D341Med (cell line): ENCODE measurements around the gene BTG3.

Experiments used
- DNase-seq: peaks from one replicate; pipeline ENCODE4 v3.0.0; 2012; ENCODE audit warnings: low spot score

Gene BTG3, protein sequence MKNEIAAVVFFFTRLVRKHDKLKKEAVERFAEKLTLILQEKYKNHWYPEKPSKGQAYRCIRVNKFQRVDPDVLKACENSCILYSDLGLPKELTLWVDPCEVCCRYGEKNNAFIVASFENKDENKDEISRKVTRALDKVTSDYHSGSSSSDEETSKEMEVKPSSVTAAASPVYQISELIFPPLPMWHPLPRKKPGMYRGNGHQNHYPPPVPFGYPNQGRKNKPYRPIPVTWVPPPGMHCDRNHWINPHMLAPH

DNA sequence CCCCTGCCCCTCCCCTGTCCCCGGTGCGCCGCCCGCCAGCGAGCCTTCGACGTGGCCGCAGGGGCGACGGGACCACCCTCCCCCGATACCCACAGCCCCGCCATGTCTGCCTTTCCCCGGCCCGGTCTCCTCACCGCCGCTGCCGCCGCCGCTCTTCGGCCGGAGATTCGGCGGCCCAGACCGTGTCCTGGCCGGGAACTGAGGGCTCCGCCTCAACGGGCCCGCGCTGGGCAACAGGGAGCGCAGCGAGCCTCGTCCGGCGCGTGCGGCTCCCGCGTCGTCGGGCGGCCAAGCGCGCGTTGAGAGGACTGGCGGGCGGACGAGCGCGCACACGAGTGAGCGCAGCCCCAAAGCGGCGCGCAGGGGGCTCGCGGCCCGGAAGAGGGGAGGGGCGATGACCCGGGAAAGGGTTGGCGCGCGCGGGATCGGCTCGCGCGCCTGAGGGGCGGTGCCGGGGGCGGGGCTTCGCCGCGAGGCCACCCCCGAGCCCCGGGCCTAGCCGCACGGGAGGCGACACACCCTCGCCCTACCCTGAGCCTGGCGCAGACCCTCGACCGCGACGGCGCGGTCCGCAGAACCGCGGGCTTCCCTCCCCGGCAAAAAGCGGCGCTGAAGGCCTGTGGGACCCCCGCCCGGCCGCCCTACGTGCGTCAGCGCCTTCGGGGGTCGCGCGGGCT lies at the start of gene BTG3:
TSS of gene BTG3 (minus strand) at position 337 of the 677 bp plus-strand sequence. CDS start 3,757 bp downstream, outside the sequence.
- peak; percentile 97 for DNase-seq

DNA sequence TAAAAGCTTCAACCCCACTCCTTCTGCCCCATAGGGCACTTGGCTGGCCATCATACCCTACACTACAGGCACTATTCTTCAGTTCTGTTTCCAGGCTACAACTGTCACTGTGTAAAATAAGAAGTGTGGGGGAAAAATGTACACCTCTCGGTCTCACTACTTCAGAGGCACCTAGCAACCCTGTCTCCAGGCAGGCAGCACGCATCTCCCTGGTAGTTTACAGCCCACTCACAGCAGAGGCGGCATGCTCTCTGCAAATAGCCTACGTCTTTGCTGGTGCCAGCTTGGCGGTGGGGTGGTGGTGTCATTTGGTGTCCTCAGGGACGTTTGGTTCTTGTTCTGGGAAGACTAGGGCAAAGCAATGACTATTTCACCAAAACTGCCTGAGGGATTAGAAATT lies 48.2 kb upstream of the BTG3 start:
- DNase-seq: no peak

DNA sequence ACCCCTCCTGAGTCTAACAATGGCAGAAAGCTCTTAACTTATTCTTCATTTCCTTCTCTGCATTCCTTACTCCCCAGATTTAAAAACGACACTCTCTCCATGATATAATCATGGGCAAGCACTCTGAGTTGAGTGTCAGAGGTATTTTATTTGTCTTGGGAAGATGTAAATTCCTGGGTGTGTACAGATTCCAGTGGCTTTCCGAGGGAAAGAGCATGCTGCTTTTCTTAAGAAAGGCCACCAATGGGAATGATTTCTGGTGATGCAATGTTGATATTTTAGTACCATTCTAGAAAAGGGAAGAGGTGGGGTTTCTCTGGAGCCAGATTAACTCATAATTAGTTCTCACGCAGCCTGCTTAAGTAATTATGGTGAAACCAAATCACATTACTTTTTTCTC lies 47.8 kb upstream of the BTG3 start:
- no peak for DNase-seq

DNA sequence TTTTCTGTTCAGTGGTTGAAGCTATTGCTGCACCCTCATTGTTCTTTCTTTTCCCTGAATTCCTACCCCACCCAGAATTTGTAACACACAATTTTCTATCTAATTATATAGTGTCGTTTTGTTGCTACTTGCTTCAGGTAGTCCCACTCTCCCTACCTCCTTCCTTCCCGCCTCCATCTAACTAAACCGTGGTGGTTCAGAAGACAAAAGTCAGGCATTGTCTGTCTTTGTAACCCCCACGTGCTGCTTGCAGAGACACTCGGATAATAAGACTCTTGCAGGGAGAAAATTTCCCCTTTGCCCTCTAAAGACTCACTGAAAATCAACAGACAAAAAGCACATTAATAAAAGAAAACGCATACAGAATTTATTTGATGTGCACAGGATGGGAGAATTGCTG lies 46.2 kb upstream of the BTG3 start:
- DNase-seq: no peak

DNA sequence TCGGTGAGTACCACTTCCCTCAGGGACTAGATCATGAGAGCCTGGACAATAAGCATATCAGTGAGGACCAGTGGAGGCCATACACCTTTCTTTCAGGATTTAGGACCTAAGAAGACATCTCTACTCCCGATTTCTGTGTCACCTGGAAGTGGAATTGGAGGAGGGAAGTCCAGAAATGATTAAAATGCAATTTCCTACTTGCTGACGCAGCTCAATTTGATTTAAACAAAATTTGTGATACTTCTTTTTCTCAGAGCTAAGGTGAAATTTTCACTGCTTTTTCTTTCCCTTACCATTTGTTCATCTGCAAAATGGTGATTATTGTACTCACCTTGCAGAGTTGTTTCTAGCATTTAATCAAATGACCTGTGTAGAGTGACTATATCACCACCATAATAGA lies 38.8 kb upstream of the BTG3 start:
- DNase-seq: no peak

DNA sequence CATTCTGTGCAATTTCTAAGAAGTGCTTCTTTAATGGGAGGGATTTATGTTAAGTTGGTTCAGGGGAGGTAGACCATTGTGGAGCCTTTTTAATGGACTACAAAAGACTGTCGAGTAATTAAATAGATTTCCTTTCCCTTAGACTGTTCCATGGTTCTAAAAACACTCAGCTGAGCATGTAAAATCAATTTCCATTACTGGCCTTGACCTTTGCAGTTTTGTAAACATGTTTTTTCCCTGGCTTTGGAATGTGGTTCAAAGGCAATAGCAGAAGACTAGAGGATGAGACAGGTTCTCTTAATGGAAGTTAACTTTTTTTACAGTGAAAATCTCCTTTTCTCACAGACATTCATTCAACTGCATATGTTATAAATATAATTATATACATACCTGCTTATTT lies 37.6 kb upstream of the BTG3 start:
- DNase-seq: no peak

DNA sequence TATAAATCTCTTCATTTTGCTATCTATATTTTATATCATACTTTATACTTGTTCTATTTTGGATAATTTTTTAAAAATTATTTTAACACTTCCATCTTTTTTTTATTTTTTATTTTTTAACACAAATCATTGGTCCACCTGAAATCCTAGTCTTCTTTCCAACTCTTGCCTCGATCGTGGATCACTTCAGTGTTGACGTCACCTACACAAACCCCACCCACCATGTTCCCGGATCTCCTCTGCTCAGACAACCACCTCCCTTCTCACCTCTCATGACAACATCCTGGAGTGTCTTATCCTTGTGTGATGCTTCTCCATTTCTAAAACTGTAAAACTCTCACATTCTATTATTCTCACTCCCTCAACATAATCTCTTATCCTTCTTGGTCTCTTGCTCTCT lies 34.1 kb upstream of the BTG3 start:
- no peak for DNase-seq

DNA sequence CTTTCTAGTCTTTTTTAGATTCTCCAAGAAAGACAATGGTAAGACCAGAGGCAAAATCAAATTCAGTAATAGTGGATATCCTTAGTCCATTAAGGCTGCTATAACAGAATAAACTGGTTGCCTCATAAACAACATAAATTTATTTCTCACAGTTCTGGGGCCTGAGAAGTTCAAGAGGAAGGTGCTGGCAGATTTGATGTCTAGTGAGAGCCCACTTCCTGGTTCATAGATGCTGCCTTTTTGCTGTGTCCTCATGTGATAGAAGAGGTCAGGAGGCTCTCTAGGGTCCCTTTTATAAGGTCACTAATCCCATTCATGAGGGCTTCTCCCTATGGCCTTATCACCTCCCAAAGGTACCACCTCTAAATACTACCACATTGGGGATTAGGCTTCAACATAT lies 31.5 kb upstream of the BTG3 start:
- DNase-seq: no peak

DNA sequence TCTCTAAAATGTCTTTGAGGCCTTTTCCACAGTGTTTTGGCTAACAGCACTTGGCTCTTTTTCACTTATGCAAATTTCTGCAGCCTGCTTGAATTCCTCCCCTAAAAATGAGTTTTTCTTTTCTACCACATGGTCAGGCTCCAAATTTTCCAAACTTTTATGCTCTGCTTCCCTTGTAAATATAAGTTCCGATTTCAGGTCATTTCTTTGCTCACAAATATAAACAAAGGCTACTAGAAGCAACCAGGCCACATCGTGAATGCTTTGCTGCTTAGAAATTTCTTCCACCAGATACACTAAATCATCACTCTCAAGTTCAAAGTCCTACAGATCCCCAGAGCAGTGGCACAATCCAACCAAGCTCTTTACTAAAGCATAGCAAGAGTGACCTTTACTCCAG lies 28.1 kb upstream of the BTG3 start:
- no peak for DNase-seq

DNA sequence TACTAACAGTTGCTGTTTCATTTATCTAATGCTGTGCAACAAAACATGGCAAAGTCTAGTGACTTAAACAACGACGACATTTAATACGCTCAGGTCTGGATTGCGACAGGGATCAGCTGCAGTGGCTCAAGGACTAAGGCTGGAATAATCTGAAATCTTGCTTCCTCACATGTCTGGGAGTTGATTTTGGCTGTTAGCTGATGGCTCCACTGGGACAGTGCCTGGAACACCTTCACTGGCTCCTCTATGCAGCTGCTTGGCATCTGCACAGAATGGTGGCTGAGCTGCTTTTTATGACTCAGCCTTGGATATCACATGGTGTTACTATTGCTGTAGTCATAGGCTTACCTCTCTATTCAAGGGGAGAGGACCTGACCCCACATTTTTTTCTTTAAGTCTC lies 24.0 kb upstream of the BTG3 start:
- no peak for DNase-seq

DNA sequence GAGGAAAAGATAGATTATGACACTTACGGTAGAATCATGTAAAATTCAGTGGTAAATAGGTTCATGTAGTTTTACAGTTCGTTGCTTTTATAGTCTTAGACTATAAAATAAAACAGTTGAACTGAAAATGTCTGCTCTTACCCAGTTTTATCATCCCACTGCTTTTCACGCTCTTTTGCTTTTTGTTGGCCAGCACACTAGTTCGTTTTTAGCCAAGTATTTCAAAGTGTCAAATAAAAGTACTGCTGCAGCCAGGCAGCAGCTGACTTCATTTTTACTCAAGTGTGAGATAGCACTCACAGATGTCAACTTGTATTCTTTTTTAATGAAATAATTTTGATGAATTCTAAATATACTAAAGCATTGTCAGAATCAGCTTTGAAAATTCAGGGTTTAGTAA lies 18.5 kb upstream of the BTG3 start:
- no peak for DNase-seq

DNA sequence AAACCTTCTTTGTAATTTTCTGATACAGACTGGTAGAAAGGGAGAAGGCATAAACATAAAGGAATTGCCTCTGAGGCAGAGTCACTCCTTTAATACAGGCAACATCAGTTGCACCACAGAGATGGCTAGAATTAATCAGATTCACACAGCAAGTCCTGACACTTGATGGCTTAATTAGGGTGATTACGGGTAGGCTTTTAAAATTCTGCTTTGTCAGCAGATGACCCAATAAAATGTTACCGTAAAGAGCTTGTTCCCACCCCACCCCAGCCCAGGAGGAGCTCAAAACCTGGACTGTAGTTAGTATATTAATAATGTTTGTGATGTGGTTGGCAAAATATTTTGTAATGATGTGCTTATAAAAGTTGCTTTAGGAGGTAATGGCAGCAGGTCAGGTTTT lies 9.3 kb upstream of the BTG3 start:
- DNase-seq: no peak

DNA sequence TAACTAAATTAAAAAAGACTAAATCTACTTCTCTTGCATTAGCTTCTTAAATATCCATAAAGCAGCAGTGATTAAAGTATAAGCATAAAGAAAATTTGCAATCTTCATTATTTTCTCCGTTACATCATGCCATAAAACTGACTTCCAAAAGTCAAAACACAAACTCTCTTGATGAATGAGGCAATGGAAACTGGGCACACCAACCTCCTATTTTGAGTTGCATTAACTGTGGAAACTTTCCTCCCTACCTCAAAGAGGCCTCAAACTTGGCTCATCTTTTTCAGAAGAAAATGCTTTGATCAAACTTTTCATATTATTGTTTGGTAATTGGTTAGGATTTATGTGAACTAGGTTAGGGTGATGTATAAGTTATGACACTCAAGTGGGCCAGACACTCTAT lies 4.1 kb upstream of the BTG3 start:
- DNase-seq: no peak

DNA sequence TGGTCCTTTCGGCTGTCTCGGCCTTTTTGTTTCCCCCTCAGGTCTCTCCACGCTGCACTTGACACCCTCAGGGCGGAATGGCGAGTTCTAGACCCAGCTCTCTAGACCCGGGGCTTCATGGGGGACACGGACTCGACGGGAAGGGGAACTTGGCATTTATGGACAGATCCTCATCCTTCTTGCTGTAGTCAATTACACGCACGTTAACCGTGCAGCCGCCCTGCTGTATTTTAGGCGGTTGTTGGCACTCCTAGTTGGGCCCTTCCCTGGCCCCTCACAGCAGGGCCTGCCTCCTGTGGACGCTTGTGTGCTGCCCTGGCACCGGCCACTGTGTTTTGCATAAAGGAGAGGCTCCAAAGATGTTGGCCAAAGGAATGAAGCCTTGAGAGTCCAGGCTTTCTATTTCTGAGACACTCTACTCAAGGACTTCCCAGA lies 558 bp upstream of the BTG3 start:
- no peak for DNase-seq

DNA sequence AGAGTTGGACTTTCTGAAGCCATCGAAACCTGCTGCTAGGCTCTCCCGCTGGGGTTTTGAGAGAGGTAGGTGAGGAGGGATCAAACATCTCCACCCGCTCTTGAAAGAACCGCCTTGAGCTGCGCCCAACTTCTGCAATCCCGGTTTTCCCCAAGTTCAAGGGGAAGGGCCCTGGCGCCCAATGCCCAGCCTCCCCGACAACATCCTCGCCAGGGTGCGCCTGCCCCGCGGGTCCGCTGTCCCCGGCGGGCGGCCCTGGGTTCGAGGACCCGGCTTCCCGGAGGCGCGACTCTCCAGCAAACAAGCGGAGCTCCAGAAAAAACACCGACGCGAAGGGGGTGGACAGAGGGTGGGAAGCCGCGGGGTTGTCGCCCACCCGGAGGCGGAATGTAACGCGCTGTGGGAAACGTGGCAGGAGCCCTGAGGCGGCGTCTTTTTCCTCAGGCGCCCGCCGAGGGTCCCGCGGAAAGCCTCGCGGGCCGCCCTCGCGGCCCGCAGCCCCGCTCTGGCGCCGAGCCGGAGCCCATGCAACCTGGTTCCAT lies 607 bp downstream of the BTG3 start:
- DNase-seq: peak; percentile 67

DNA sequence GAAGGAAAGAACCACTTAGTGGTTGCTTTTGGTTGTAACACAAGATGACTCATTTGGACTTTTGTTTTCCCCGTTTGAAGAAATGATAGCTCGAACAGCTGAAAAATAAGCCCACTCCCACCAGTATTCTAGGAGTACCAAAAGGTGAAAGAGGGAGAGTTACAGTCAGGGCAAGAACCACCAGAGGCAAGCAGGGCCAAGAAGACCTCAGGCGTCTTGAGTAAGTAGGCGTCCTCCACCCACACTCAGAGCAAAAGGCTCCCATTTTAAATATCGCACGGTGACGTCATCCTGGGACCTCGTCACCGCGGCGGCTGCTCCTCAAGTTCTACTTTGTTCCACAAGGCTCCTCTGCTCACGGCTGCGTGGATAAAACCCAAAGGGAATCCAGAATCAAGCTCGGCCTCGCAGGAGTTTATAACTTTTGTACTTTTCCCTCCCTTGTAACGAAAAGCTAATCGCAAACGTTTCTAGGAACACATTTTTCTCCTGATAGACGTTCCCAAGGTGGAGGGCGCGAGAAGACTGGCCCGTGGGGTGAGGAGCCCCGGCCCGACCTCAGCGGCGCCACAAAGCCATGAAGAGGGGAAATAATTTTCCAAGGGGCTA lies 1.2 kb downstream of the BTG3 start:
- peak; percentile 79 for DNase-seq

DNA sequence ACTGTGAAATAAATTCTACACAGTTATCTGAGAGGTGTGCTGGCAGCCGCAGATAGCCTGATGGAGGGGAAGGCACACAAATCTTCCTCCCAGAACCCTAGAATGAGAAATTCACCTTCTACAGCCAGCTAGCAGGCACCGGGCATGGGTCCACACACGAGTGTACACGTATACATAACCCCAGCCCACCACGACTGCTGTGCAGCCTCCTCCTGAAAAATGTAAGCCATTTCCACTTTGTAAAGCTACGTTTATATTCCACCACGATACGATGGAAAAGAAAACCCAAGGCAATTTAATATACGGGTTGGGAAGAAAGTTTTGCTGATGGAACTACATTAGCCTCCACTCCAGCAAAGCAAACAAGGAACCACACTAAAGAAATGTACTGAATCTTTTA lies 1.8 kb downstream of the BTG3 start:
- peak; percentile 30 for DNase-seq

DNA sequence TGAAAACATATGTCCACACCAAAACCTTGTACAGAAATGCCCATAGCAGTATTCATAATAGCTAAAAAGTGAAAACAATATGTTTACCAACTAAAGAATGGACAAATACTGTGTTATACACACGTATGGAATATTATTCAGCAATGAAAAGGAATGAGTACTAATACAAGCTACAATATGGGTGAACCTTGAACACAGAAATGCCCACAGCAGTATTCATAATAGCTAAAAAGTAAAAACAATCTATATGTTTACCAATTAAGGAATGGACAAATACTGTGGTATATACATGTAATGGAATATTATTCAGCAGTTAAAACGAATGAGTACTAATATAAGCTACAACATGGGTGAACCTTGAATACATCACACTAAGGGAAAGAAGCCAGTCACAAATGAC lies 3.0 kb downstream of the BTG3 start:
- DNase-seq: no peak

DNA sequence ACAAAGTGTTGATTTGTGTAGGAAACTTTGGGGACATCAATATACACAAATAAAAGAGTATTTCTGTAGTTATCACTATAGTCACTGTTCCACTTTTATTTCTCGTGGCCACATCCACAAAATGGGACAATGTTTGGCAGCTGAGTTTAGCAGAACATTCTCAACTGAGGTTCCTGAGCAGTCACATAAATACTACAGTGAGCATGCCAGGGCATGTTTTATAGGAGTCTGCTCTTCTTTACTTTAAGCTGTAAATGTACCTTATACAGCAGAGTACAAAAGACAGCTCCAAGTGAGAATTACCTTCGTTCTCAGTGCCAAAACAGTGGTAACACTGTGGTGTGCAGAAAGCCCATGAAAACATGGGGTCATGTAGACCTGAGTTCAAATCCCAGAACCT lies 5.0 kb downstream of the BTG3 start:
- DNase-seq: no peak

DNA sequence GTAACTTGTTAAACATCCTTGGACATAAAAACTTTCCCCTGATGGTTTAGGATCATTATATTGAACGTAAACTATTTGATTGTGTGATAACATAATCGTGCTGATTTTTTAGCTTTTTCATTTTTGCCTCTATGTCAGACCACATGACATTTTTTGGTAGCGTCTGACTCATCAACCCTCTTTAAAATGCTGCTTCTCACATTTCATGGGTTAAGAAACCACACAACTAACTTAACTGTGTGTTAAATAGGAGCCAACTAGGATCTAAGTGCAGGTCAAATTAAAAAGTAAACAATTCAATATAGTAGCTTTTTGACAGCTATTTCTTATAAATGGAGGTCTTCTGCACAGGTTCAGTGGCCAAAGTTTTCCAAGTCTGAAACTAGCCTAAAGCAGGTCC lies 9.8 kb downstream of the BTG3 start:
- DNase-seq: no peak

DNA sequence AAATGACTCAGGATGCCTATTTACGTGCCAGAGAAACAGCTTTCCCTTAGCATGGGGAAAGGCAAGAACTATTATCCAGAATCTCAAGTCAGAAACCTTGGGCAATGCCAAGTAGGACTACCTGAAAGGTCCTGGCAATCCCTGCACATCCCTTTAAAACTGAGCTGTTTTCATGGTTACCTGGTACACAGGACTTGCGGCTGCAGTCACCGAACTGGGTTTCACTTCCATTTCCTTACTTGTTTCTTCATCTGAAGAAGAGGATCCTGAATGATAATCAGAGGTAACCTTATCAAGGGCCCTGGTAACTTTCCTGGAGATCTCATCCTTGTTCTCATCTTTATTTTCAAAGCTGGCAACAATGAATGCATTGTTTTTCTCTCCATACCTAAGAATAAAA lies 14.3 kb downstream of the BTG3 start:
- DNase-seq: no peak

DNA sequence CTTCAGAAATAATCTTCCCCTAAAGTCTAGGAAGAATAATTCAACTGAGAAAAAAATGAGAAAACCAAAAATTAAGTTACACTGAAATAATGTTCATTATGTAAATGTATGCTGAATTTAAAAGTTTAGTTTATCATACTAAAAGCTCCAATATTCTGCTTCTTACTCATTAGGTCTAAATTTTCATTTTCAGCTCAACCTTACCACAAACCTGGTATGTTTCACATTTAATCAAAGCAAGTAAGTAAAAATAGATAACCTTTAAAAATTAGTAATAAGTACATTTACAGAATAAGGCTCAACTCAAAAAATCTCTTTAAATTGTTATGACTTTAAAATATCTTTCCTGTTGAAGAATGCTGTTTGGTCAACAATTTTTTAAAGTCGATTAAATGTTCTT lies 15.0 kb downstream of the BTG3 start:
- DNase-seq: no peak

DNA sequence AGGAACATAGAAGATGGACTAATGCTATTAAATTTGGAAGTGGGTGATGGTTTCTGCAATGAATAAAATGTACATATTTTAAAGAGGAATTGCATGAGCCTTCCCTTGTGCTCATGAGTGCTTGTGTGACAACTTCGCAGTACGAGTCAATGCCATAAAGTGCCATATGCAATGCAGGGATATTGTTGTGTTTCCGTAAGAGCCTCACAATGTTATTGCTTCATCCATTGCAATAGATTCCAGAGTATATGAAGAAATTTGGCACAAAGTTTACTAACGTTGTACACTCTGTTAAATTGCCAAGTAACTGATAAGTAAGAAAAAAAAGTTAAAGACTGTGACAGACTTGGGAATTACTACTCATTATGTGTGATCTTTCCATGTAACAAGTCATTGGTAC lies 22.3 kb downstream of the BTG3 start:
- DNase-seq: no peak
